Right cardiac atrium (tissue), 5 donors: Measurements from ENCODE around the gene C2orf72. TPM values are rescaled to one million over a fixed set of nuclear protein-coding genes. Genes with fewer than 3 reads are reported as not detected.

Experiments
- ATAC-seq, 2 donors: fragments of 200-7000 bp; cut with Tn5 transposase; one replicate each; pipeline versions ENCODE4 v1.8.0 to v1.9.1; 2020; ENCODE audit warnings: moderate library complexity in 2 of 2, mild to moderate bottlenecking in 1 of 2
- DNase-seq, 3 donors: peaks; one replicate each; pipeline ENCODE4 v3.0.0-alpha.2; 2020
- H3K27ac ChIP-seq: one replicate; pipeline ENCODE4 v1.5.1; 2013; ENCODE audit warnings: mild to moderate bottlenecking, low read length, control low read depth, moderate library complexity
- H3K27me3 ChIP-seq: one replicate; pipeline ENCODE4 v1.6.1; 2013; ENCODE audit not compliant: control insufficient read depth, insufficient read depth
- H3K4me1 ChIP-seq: one replicate; pipeline ENCODE4 v1.6.1; 2013; ENCODE audit warnings: low read length; ENCODE audit not compliant: control insufficient read depth, insufficient read depth
- H3K4me3 ChIP-seq: one replicate; pipeline ENCODE4 v1.5.1; 2013; ENCODE audit warnings: low read length, control low read depth
- H3K9me3 ChIP-seq: one replicate; pipeline ENCODE4 v1.6.1; 2013; ENCODE audit warnings: low read length; ENCODE audit not compliant: control insufficient read depth
- WGBS: extraction: QIAGEN DNeasy Blood & Tissue Kit; methylation state at CpG from one replicate; pipeline ENCODE4 v1.1.7; 2013; 5-methylcytosine and 5-hydroxymethylcytosine counted together
- intact Hi-C, 4 donors: fragments of 100-400 bp; cut with DNase I; formaldehyde crosslinking; loops; one replicate each; pipeline versions ENCODE4 v1.11.0 to v1.14.0; 2022 to 2023
- polyA plus RNA-seq: library from polyadenylated mRNA; stranded (reverse); fragments of 200-250 nt; gene quantifications from one replicate; pipeline ENCODE4 v1.2.3, GENCODE V29; 2013
- total RNA-seq, 4 donors: library from RNA; stranded (reverse); fragmentation: NEBNext Ultra II Directional; extraction: Animal tissue kit (Norgen Biotek cat#: 25700); gene quantifications; one replicate each; pipeline ENCODE4 v1.2.1, GENCODE V29; 2021
- donor health status: healthy with polysubstance abuse.
- donor health status: DM: no; HTN: yes; CAD: no.
- donor health status: DM: no; HTN: no; CAD: no.
- donor health status: DM: no; HTN: yes; CAD: no; lungs with severe emphysema.
- donor health status: DM: yes; HTN: yes; CAD: no.

Gene C2orf72
- total and polyA plus RNA-seq, 5 donors = 0.18 to 0.43 (median 0.35) TPM; not detected in 1

DNA sequence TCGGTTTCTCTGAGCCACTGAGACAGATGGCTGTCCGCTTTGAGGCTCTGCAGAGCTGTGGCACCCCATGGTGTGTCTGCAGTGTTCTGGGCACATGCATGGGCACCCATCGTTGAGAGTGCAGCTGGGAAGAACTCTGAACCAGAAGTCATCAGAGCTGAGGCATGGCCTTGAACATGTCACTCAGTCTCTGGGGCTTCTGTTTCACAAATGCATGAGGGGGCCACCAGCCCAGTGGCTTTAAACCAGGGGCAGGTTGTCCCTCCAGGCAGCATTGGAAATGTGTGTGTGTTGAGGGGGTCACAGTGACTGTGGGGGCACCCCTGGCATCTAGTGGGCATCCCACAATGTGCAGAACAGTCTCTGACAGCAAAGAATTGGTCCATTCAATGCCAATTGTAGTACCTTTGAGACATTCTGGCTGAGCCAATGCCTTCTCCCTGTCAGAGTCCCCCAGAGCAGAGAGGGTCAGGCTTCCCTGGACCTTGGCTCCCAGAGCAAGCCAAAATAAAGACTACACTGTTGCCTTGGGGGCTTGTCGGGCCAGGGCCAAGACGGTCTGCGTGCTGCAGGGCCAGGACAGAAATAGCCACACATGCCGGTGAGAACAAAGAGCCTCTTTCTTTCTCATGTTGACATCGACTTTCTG is 10.1 kb downstream of the C2orf72 start:
- Histone ChIP-seq H3K4me3 (no peak overlapping the region), H3K27me3 (no peaks in the 10 kb centered on the region), H3K9me3 (no peaks in the 10 kb centered on the region), H3K27ac (no peak overlapping the region), H3K4me1 (no peaks in the 10 kb centered on the region)
- ATAC-seq = no peak
- 45% methylated on average over 8 of the region's 8 CpGs for WGBS
- DNase-seq = no peak
- intact Hi-C loops = no loop called here

DNA sequence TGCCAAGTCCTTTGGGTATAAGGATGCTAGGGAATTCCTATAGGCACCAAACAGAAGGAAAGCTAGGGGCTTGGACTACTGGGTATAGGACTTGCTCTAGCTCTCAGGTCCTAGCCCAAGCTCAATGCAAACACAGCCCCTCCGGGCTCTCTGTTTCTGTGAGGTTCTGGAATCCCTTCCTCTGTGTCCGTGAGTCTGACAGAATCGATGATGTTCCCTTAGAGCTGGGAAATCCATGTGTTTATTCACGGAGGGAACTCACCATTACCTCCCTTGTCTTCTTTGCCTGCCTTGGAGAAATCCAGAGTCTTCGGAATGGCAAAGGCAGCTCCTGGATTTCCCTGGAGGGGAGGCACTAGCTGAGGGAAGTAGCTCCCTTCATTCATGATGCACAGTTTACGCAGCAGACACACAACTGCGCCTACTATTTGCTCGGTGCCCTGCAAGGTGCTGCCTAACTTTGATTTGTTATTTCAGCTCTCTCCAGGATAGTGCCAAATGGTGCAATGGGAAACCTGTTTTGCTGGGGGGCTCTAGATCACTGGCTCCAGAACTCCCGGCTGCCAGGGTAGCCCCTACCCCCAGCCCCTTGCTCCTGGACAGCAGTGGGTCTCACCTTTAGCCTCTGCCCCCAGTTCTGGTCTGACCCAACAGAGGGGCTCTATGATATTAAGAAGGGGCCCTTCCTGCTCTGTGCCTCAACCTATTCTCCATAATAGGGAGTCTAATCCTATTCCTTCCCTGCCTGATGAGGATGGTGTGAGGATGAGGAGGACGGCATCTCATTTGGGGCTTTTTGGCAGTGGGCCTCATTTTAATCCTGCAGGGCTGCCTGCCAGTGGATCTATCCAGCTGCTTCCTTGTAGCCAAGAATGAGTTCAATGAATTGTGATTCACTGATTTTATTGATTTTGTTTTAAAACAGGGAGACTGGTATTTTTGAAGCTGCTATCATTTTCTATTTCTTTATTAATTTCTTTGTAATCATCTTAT is 10.9 kb downstream of the C2orf72 start:
- no peak for ATAC-seq
- no peak for DNase-seq
- no peak overlapping the region for H3K4me3 ChIP-seq
- intact Hi-C loops = no loop called here
- no peaks in the 10 kb centered on the region for H3K27me3 ChIP-seq
- H3K4me1 ChIP-seq = no peaks in the 10 kb centered on the region
- H3K27ac ChIP-seq = no peak overlapping the region
- 64% methylated on average over 10 of the region's 10 CpGs for WGBS
- no peaks in the 10 kb centered on the region for H3K9me3 ChIP-seq

DNA sequence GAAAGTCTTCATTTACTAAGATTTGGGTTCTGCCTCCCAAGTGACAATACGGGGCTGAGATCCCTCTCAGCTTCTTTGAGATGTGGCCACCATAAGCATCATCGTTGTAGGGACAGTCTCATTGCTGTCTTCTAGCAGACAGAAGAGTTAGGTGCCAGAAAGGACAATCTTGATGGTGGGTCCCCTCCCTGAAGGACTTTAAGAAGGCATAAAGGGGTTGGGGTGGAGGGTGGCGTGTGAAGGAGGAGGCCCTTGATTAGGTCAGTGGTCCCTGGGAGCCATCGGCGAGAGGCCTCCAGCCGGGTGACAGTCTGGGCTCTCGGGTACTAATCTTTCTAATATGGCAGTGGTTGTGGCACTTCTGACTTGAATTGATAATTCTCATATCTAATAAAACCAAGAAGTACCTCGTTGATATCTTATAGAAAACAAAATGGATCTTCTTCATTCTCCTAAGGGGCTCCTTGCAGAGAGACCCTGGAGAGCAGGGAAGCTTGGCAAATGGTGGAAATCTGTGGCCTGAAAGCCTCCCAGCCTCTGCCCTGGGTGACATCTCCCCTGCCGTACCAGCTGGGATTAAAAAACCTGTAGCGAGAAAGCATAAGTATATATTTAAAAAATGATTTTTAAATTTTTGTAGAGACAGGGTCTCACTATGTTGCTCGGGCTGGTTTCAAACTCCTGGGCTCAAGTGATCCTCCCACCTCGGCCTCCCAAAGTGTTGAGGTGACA is 12.1 kb downstream of the C2orf72 start:
- Histone ChIP-seq H3K27me3 (no peaks in the 10 kb centered on the region), H3K4me3 (no peak overlapping the region), H3K27ac (no peak overlapping the region), H3K4me1 (no peaks in the 10 kb centered on the region), H3K9me3 (no peaks in the 10 kb centered on the region)
- no peak for DNase-seq
- WGBS = 82% methylated on average over 12 of the region's 12 CpGs
- intact Hi-C loops = no loop called here
- no peak for ATAC-seq

DNA sequence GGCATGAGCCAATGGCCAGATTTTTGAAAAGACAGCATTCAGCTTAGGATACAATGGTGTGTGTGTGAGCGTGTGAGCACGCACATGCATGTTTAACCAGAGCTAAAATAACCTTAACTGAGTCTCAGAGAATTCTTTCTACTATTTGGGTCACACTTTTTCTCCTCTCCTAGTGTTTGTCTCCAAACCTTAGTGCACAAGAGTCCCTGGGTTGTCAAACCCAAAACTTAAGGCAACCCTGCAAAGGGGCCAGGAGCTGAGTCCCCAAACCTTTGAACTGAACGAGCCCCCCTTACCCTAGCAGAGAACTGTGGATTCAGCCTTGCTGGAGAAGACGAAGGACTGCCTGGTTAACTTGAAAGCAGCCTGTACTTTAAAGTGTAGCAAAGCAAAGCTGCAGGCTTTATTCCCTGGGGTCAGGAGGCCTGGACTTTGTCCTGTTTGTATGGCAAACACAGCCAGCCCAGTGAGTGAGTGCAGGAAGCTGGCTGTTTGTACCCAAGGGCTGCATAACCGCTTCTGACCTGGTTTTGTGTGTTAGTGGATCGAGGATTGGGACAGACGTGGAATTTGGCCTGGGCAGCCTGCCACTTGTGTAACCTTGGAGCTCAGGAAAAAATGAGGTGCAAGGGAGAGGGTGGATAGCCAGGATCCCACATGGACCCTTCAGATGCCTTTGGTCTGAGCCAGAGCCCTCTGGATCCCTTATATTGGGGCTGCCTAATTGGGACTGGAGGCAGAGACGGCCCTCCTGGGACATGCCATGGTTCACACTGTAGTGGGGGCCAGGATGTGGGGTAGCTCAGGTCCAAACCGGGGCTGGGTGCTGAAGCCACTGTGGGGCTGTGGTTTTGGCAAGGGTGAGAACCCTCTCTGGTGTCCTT is 12.9 kb downstream of the C2orf72 start:
- H3K27ac ChIP-seq = no peak overlapping the region
- no peaks in the 10 kb centered on the region for H3K27me3 ChIP-seq
- ATAC-seq = no peak
- 55% methylated on average over 9 of the region's 9 CpGs for WGBS
- H3K9me3 ChIP-seq = no peaks in the 10 kb centered on the region
- no peak overlapping the region for H3K4me3 ChIP-seq
- no peaks in the 10 kb centered on the region for H3K4me1 ChIP-seq
- DNase-seq = no peak
- intact Hi-C loops = no loop called here

DNA sequence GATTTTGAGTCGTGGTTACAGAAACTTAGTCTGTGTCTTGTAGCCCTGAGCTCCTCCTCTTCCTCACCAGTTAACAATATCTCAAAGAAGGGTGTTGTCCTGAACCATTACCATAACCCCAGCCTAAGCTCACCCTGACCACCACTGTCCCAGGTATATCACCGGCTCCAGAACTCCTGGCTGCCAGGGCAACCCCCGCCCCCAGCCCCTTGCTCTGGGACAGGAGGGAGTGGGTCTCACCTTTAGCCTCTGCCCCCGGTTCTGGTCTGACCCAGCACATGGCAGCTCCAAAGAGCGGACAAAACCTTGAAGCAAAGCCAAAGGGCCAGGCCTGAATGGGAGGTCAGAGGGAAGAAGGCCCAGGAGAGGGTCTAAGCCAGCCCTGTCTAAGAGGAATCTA is 13.8 kb downstream of the C2orf72 start:
- H3K9me3 ChIP-seq = no peaks in the 10 kb centered on the region
- DNase-seq (no peak), ATAC-seq (no peak)
- no peaks in the 10 kb centered on the region for H3K27me3 ChIP-seq
- H3K4me1 ChIP-seq = no peaks in the 10 kb centered on the region
- H3K4me3 ChIP-seq = no peak overlapping the region
- WGBS = 83% methylated on average over 5 of the region's 5 CpGs
- intact Hi-C loops = no loop called here
- H3K27ac ChIP-seq = no peak overlapping the region

DNA sequence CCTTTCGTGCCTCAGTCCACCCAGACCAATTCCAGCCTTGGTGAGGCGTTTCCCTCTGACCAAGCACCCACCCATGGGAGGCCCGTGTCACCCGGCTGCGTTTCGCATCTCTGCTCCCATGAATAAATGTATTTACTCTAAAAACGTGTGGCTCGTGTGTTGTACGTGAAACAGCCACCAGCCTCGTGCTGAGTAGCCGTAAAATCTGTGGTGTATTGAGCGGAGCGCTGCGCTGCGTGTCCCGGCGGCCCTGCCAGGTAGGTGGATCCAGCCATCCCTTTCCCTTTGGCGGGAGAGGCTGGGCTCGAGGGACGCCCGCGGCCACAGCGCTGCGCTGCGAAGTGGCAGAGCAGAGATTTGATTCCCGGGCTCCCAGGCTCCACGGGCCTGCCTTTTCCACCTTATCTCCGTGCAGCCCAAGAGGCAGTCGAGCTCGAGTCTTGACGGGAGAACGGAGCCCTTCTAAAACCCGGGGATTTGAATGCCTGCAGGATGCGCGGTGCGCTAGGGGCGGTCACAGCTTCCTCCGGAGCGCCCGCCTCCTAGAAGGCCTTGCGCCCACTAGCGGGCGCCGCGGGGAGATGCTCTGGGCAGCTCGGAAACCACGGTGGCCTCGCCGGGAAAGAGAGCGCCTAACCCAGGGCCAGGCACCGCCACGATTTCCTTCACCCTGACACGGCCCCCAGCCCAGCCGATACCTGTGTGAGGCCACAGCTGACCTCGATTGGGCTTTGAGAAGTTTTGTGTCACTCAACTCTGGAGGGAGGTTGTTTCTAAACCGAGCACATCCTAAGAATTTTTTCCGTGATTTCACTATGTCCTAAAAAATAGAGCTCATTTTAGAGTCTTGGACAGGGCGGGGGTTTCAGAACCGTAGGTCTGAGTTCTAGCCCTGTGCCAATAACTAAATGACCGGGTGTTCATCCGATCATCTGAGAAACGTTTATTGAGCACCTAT is 15.4 kb downstream of the C2orf72 start:
- ATAC-seq (peak; percentile 83 to 87), DNase-seq (peak; percentile 84 to 95 (median 92))
- Histone ChIP-seq H3K9me3 (no peaks in the 10 kb centered on the region), H3K4me1 (no peaks in the 10 kb centered on the region), H3K27me3 (no peaks in the 10 kb centered on the region), H3K4me3 (peak overlapping the region; percentile 71), H3K27ac (no peak overlapping the region)
- 7% methylated on average over 62 of the region's 62 CpGs for WGBS
- intact Hi-C loops = no loop called here

DNA sequence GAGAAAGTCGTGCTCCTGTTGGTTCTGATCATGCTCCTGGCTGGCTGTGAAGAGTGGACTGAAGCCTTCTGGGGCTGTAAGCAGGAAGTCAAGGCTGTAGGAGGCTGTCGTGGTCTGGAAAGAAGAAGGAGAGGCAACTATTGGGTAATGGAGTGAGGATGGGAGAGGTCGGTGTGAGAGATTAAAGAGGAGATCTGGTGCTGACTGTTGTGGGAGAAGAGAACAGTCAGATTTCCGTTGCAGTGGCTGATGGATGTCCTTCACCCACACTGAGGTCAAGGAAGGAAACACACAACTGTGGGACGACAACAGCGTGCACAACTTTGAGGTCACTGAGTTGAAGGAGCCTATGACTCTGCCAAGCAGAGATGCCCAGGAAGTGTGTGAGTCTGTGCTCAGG is 16.5 kb downstream of the C2orf72 start:
- intact Hi-C loops = no loop called here
- Histone ChIP-seq H3K4me1 (no peaks in the 10 kb centered on the region), H3K27me3 (no peaks in the 10 kb centered on the region), H3K27ac (no peak overlapping the region), H3K9me3 (no peaks in the 10 kb centered on the region), H3K4me3 (no peak overlapping the region)
- 68% methylated on average over 6 of the region's 6 CpGs for WGBS
- no peak for DNase-seq
- ATAC-seq = no peak

DNA sequence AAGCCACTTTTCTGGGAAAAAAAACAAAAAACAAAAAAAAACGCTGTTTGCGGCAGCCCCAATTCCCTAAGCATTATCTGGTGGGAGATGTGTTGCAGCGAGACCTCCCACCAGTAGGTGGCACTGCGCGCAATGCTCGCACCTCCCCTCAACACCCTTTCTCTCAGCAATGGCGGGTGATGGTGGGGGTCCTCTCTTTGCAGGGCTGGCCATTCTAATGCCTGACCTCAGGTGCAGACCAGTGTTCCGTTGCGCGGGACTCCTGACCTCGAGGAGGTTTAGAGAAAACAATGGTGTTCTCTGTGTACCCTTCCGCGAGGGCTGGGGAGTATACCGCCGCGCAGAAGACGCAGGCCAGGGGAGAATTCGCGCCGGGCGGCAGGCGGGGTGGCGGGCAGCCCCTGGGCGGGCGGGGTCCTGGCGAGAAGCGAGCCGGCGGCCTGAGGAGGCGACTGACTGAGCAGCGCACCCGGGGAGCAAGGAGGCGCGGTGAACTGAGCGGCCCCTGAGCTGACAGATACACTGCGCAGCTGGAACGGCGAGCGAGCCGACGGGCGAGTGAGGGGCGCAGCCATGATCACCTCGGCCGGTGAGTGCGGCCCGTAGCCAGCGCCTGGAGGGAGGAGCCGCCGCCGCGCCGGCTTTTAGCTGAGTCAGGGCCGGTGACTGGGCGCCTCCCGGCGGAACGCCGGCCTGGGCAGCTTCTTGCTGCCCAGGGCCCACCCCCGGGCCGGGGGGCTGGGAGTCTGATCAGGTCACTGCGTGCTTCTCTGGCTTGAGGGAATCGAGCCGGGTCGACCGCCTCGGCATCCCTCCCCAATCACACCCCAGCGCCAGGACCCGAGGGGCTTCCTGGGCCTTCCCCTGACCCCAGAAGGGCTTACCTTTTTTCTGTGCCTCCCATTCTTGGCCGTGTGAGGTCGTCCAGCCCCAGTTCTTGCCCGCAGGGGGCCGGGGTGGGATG is 19.4 kb downstream of the C2orf72 start, which contains the start of gene PSMD1:
Gene PSMD1 (plus strand): TSS at position 415 of the 964 bp plus-strand sequence. CDS start 159 bp downstream, at position 574.
- intact Hi-C loops = no loop called here
- DNase-seq (peak; percentile 93 to 96 (median 96)), ATAC-seq (peak; percentile 90)
- H3K4me1 ChIP-seq = no peaks in the 10 kb centered on the region
- no peaks in the 10 kb centered on the region for H3K9me3 ChIP-seq
- H3K27ac ChIP-seq = peak within 1 kb of the TSS; percentile 98
- under 1% methylated on average over 73 of the region's 73 CpGs for WGBS
- peak within 1 kb of the TSS; percentile 88 for H3K4me3 ChIP-seq
- H3K27me3 ChIP-seq = no peaks in the 10 kb centered on the region

DNA sequence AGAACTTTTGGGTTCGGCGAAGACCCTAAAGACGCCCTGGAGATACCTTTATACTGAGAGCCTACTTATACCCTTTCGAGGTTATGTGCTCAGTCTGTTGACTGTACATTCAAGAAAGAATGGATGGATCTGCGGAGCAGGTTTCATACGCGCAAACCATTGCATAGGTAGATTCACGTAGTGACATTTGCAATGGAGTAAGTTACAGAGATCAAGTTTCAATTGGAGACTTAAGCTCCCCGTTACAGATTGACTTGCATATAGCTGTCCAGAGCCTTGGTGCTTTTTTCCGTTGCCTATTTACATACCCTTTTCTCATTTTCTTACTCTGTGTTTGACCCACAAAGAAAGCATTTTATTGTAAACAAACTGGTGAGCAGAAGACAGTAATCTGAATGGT is 20.3 kb downstream of the C2orf72 start:
- DNase-seq = no peak
- intact Hi-C loops = no loop called here
- Histone ChIP-seq H3K27me3 (no peaks in the 10 kb centered on the region), H3K27ac (no peak overlapping the region), H3K4me1 (no peaks in the 10 kb centered on the region), H3K4me3 (peak overlapping the region; percentile 88), H3K9me3 (no peaks in the 10 kb centered on the region)
- 5% methylated on average over 10 of the region's 10 CpGs for WGBS
- no peak for ATAC-seq
